GM18517 (cell line): ENCODE results near the gene PROM2.

Experiments
- ATAC-seq: cut with Tn5 transposase; IDR thresholded peaks from one replicate; pipeline ENCODE4 v1.9.1; 2021; ENCODE audit warnings: mild to moderate bottlenecking, moderate library complexity; ENCODE audit not compliant: unreplicated experiment

PROM2 gene

GRCh38 chr2:95319481-95320343 is 45.5 kb downstream of the PROM2 start:
- ATAC-seq: no peak

DNA sequence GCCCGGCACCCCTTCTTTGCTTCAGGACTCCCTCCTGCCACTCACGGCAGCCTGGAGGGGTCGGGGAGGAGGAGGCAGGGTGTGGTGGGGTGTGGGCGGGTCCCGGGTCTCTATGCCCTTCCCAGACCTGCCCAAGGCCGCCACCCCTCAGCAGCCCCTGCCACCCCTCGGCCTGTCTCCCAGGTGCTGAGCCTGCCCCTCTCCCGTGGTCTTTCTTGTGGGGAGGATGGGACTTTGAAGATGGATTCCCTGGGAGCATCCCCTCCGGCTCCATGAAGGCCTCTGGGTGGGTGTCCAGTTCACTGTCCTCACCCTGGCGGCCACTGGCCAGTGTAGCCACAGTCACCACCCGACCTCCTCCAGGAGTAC is 46.1 kb downstream of the PROM2 start:
- no peak for ATAC-seq

GRCh38 chr2:95320986-95321767 is 46.9 kb downstream of the PROM2 start:
- ATAC-seq: no peak

GRCh38 chr2:95323347-95324155 is 49.3 kb downstream of the PROM2 start:
- no peak for ATAC-seq

- no peak for ATAC-seq
These were observed 50.8 kb downstream of the PROM2 start for GRCh38 chr2:95325026-95325425.

- no peak for ATAC-seq
These were observed 51.6 kb downstream of the PROM2 start for GRCh38 chr2:95325590-95326432.

DNA sequence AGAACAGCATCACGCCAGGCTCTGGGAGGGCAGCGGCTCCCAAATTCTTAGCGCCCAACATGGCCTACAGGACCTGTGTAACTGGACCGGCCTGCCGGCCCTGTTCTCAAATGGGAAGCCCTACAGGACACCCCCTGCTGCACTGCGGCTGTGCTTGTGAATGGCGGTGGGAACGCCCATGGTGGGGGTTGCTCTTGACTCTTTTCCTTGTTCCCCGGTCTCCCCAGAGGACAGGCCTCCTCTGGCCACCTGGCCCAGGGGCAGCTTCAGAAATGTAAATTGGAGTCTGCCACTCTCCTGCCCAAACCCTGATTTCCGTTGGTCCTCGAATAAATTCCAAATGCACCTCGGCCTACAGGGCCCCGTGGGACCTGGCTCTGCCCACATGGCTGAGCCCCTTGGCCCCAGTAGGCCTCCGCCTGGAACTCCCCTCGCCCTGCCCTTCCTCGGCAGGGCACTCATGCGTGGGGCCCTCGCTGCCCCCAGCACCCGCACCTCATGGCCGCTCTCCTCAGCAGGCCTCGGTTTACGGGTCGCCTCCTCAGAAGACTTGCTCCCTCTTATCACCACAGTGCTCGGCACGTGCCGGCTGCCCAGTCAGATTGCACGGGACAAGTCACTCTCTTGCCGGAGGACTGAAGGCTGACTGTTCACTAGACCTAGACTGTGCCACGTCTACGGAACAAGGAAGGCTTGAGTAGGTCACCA is 52.3 kb downstream of the PROM2 start:
- ATAC-seq: no peak

- ATAC-seq: no peak
These were observed 53.6 kb downstream of the PROM2 start for GRCh38 chr2:95327861-95328260.

GRCh38 chr2:95328358-95329125 is 54.3 kb downstream of the PROM2 start:
- ATAC-seq: no peak

GRCh38 chr2:95329401-95329800 is 55.2 kb downstream of the PROM2 start:
- no peak for ATAC-seq

- ATAC-seq: no peak
These were observed 55.9 kb downstream of the PROM2 start for GRCh38 chr2:95329891-95330793.

DNA sequence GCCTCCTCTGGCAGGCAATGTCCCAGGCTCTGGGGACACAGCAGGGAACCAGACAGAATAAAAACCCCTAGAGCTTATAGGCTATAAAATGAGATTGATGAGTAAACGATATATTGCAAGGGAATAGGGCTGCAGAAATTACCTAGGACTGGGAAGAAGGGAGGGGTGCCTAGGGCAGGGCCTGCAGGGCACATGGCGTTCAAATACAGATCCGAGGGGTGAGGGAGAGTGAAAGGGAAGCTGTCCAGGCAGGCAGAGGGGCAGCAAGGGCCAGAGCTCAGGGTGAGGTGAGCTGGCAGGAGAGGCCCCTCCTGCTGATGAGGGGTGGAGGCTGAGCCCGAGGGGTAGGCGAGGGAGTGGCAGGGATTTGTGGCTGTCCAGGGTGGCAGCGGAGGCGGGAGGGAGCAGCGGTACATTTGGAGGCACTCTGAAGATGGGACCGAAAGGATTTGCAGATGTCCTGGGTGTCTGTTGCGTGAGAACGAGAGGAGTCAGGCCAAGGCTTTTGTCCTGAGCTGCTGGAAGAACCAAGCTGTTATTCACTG is 56.6 kb downstream of the PROM2 start:
- no peak for ATAC-seq

DNA sequence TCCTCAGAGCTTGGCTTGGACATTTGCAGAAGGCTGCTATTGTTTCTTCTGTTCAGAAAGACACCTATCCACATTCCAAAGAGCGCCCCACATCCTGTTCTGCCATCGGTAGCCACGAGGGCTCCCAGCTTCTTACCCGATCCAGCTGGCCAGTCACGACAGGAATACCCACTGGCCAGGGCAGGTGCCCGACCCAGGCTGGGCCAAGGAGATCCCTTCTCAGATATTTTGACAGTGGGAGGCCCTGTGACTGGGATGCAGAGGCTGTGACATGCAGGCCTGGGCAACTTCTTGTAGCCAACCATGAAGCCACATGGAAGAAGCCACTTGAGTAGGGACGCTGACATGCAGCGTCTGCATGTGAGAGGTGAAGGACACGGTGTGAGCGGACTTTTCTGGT is 57.4 kb downstream of the PROM2 start:
- no peak for ATAC-seq

- no peak for ATAC-seq
These were observed 57.8 kb downstream of the PROM2 start for GRCh38 chr2:95332036-95332435.

DNA sequence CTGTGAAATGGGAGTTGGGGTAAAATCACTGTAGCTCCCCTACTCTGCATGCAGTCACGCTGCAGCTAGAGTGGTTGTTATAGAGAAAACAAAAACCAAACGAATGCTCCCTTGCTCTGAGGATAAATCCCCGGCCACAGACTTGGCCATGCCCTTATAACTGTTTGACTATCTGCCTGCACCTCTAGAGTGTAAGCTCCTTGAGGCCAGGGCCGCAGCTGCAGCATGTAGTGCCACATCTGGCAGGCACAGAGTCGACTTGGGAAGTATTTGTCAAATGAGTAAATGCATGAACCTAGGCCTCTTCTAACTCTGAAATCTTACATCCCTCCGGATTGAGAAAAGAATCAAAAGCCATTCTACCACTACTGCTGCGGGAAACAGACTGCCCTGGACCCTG is 58.8 kb downstream of the PROM2 start:
- ATAC-seq: no peak

GRCh38 chr2:95333888-95334338 is 59.7 kb downstream of the PROM2 start:
- ATAC-seq: no peak

GRCh38 chr2:95334916-95335641 is 60.8 kb downstream of the PROM2 start:
- ATAC-seq: no peak
